Stimulated activated CD8-positive, alpha-beta memory T cell treated with anti-CD3 and anti-CD28 coated beads, Interleukin-4, amount 100 ng/mL, for 4 hours (primary cell): ENCODE results near the gene STX5.
"Not testable (repeated sequence)": the region's sequence is repeated elsewhere in the genome, so short reads cannot be mapped to it uniquely, and the experiment has no call there.

Source experiments
- DNase-seq, 2 donors: peaks; one replicate each; pipeline ENCODE4 v3.0.0-alpha.2; 2020; ENCODE audit warnings: low read depth in 2 of 2, low spot score in 1 of 2

The STX5 gene

DNA sequence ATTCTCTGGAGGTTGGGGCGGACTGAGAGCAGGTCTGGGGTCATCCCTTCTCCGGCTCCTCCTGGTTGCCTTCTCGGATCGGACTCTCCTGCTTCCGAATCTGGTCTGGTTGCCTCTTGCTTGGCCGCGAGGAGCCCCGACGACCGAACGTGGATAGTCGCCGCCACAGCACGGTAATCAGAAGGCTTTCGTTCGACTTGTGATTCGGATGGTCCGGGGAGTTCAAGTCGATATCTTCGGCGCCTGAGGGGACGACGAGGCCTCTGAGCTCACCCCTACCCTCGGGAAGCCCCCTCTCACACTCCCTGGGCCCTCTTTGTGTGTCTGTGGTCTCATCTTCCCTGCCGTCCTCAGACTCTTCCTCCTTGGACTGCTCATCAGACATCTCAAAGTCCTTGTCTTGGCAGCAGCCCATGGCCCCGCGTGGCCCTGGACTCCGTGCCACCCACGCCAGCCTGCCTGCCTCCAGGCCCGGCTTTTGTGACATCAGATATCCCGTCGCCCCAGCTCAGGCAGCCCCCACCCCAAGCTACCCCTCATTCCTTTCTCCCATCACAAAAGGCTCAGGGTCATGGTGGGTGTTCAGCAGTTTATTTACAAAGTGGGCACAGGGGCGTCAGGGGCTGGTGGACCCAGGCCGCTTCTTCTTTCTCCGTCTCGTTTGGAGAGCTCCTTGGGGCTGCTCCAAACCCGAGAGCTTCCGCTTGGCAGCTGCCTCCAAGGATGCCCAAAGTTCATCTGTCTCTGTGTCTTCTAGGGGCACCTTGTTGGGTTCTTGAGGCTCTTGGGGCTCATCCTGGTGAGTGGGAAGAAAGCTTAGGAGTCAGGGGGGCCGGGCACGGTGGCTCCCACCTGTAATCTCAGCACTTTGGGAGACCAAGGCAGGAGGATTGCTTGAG, 734 bp upstream of the STX5 start, which contains the start of gene TEX54:
TSS of gene TEX54 (minus strand) at position 506 of the 899 bp plus-strand sequence.
- DNase-seq = no peak

DNA sequence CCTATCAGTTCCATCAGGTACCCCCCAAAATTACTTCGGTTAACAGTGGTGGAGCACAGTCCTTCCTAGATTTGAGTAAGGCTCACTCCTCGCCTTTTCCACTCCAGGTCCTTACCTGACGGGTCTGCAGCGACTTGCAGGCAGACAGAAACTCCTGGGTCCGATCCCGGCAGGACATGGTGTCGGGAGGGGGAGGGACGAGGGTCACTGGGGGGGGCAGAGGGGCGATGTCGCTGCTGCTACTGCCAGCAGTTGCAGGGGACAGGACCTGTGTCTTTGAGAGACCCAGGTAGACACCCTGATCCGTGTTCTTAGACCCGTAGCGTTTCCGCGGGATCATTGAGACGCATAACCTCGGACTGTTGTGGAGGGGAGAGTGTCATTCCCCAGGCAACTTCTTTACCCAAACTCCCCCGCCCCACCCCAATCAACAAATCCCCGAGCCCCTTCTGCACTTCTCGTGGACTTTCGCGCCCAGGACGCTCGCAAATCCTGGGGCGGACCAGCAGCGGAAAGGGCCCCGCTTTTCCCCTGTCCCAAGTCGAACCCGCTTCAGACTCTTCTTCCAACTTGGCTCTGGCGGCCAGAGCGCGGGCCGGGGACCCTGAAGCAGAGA, 839 bp downstream of the STX5 start:
- DNase-seq = no peak

DNA sequence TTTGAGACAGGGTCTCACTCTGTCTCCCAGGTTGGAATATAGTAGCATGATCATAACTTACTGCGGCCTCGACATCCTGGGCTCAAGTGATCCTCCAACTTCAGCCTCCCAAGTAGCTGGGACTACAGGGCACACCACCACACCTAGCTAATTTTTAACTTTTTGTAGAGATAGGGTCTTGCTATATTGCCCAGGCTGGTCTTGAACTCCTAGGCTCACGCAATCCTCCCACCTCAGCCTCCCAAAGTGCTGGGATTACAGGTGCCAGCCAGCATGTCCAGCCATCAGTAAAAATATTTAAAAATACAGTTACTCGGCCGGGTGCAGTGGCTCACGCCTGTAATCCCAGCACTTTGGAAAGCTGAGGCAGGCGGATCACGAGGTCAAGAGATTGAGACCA, 3.7 kb downstream of the STX5 start:
- DNase-seq = not testable (repeated sequence)

DNA sequence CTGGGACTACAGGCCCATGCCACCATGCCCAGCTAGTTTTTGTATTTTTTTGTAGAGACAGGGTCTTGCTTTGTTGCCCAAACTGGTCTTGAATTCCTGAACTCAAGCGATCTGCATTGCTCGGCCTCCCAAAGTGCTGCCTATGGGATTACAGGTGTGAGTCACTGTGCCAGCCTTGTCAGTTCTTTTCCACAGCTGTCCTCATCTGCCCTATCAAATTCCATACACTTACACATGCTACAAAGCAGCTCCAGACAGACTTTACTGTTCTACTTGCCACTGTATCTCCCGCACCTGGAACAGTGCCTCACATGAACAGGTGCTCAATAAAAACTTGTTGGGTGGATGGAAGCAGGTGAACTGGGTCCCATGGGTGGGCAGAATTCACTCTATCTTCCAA, 8.2 kb downstream of the STX5 start:
- no peak for DNase-seq

DNA sequence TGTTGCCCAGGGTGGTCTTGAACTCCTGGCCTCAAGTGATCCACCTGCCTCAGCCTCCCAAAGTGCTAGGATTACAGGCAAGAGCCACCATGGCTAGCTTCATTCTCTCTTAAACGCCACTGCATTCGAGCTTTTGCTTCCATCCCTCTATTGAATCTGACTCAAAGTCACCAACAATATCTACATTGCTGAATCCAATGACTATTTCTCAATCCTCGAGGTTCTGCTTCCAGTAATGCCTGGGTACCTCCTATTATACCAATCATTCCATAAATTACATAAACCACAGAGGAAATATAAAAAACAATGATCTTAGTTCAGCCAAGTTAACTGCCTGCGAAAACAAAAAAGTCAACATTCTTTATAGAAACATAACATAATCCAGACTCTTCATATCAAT, 14.7 kb downstream of the STX5 start:
- DNase-seq = no peak

DNA sequence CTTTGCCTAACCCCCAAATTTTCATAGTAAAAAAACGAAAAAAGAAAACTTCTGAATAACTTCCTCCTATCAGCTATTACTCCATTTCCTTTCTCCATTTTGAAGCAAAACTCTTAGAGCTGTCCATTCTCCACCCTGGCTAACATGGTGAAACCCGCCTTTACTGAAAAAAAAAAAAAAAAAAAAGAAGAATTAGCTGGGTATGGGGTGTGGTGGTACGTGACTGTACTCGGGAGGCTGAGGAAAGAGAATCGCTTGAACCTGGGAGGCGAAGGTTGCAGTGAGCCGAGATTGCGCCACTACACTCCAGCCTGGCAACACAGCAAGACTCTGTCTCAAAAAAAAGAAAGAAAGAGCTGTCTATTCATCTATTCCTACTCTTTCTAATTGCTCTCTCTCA, 15.3 kb downstream of the STX5 start:
- DNase-seq = no peak

DNA sequence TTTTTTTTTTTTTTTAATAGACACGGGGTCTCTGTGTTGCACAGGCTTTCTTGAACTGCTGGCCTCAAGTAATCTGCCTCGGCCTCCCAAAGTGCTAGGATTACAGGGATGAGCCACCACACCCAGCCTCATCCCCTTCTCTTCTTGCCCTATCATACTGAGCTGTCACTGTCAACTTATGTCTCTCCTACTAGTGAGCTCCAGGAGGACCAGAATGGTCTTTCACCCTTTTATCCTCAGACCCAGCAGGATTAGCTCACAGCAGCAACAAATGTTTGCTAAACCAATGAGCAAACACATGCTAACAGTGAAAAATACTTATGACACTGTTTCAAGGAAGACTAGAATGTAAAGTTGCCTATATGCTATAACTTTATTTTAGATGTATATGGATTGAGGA, 20.2 kb downstream of the STX5 start:
- no peak for DNase-seq

DNA sequence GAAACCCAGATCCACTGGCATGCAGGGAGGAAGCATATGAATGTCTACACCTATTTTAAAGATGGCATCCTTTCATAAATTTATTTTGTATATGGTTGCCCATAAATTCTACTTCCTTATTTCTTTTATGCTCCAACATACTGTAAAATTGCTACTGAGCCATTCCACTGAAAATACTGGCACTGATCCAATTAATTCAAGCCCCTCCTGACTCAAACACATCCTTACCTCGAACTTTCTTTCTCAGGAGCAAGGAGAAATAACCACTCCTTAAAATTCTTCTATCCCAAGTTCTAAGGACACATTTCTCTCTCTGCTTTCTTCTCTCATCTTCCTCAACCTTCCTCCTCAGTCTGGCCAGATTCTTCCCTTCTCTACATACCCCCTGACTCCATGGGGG, 21.1 kb downstream of the STX5 start:
- no peak for DNase-seq

DNA sequence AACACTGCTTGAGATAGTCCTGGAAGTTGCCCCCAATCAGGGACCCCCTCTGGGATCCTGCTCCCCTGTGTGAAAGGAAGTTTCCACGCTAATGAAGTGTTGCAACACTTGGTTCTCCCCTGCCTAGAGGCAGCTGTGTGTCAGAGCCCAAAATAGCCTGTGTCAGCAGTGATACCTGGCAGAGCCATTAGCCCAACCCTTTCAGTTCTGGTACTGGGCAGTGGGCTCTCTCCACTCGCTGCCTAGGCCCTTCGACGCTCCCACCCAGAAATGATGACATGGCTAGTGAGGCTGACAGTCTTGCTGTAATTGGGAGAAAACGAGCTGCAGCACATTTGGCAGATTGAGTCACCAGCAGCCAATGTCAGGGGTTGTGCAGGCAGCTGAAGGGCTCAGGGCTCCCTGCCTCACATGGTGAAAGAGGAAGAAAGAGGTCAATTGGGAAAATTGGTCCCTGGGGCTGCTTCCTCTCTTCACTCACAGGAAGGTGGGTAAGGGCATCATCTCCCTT, 25.2 kb downstream of the STX5 start:
- no peak for DNase-seq

DNA sequence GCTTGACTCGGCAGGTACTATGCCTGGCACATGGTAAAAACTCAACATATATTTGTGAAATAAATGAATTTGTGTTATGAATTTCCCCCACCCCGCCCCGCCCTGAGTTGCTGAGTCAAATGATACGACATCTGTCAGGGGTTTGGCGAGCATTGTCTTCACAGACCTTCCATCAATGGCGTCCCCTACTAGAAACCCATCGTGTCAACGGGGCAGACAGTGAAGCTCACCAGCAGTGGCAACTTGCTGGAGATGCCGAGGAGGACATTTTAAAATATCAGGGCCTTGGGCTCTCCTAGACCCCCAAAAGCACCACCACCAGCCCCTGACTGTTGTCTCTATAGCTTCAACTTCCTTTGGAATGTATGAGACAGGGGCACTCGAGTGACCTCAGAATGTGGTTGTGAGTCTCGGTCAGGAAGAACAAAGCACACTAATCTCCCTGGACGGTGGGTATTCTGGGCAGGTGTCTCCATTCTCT, 25.9 kb downstream of the STX5 start:
- no peak for DNase-seq

DNA sequence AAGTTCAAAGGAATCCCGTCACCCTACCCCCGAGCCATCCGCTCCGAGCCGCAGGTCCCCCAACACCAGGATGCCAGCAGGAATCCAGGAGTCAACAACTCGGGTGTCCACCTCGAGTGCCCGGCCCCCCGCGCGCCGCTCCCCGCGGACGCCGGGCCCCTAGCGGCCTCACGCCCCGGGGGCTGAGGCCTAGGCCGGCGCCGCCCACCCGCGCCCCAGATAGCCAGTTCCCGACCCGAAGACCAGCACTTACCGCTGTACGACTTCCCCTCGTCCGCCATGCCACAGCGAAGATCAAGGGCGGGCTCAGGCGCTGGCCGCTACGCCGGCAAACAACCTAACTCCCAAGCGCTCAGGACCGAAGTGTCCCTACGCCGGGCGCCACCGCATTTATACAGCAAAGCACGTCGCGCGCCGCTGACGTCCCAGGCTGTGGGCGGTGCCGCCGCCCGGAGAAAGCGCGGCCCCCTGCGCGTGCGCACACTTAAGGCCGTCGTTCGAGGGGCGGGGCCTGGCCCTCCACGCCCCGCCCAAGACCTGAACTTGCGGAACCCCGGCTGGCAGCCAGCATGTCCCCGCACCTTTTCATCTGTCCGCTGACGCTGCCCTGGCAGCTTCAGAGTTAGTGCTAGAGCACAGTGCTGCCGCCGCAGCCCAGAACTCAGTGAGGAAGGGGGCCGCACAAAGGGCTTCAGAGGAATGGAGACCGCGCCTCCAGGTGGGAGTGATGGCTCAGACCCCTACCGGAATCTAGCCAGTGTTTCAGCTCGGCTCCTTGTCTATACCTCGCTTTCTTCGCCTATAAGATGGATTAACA, 26.6 kb downstream of the STX5 start, which contains the start of gene NXF1:
TSS of gene NXF1 (minus strand) at position 365 of the 817 bp plus-strand sequence. CDS start at position 281, 84 bp downstream.
- DNase-seq = peak; percentile 88 to 89

DNA sequence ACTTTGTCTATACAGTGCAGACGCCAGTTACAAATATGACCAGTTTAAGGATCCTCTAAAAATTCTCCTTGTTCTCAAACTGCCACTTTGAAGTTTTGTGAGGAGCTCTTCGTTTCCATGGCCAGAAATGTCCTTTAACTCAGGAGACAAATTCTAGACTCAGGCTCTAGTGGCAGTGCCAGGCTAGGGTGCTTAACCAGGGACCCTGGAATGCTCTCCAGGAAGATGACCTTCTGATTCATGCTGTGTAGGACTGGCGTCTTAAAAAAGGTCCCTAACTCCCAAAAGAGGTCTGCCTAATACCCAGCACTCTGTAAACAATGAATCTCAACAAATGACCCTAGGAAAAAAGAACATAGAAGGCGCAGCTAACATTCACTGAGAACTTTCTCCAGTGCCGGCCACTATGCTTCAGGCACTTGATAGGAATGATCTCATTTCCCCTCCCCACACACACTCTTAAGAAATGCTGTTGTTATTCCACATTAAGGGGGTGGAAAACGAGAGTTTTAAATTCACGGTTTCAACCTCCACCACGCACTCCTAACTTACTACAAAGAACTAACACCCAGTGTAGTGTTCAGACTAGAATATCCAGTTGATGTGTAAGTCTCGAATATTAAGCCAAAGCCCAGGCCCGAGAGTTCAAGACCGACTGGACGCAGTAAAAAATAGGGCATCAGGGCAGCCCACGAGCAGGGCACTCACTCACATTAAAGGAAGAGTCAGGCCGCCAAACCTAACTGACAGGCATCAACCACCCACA, 27.4 kb downstream of the STX5 start:
- DNase-seq = no peak

DNA sequence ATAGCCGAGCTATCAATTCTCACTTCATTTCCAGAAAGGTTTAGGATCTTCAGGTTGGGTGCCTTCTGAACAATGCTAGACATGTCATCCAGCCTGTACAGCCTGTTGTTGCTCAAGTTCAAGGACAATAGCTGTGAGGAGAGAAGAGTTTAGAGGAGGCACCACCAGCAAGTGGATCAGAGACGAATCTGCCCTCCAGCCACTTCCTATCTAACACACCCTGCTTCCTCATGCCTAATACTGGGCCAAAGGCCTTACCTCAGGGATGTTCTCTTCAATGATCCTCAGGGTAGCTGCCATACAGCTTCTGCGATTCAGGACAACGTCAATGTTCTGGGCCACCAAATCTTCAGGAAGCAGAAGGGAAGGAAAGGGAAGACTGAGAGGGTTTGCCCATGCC, 30.8 kb downstream of the STX5 start:
- DNase-seq = no peak

DNA sequence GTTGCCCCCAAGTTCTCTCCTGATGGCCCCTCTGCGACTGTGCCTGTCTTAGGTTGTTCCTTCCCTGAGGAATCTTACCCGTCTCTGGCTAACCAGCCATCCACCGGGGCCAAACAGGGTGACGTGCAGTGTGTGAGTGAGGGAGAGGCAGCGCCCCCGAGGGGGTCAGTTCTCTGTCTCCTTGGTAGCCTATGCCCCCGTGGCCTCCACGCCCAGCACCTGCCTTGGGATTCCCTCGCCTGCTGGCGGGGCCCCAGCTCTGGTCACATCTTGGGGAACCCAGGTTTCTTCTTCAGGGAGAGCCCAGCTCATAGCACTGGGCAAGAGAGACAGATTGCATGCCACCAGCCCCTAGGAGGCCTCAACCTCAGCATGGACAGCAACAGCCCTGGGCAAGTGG, 32.4 kb downstream of the STX5 start:
- no peak for DNase-seq

DNA sequence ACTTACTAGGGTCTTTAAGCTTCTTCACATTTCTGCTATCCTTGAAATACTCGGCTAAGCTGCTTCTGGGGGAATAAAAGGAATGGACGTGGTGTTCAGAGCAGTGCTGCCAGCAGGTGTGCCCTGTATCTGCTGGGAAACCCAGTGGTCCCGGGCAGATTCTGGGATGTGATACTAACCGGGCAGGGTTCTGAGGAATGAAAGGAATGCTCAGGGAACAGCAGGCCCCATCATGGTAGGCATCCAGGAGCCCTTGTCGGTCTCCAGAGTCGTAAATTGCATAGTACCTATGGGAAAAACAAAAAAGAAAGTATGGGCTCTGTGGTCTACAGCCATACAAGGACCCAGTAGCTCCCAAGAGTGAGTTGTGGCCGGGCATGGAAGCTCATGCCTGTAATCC, 35.6 kb downstream of the STX5 start:
- DNase-seq = no peak

DNA sequence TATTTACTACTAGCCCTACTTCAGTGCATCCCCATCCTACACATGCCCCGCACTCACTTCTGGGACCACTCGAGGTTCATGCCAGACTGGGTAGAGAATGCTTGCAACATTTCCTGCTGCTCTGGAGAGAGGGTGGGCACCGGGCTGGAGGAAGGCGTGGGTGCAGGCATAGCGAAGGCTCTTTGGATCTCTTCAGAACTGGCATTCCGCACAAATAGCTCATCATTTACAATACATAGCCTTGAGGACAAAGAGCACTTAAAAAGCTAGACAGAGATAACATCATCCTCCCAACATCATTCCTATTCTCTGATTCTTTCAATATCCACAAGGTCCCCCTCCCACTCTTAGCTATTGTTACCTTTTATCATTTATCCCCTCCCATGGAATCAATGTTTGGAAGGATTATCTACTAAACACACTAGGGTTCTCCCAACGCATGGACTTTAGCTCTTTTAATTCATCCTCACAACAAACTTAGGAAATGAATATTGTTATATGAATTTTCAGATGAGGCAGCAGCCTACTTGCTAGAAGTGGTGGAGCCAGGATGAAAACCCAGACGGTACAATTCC, 37.6 kb downstream of the STX5 start:
- DNase-seq = no peak

DNA sequence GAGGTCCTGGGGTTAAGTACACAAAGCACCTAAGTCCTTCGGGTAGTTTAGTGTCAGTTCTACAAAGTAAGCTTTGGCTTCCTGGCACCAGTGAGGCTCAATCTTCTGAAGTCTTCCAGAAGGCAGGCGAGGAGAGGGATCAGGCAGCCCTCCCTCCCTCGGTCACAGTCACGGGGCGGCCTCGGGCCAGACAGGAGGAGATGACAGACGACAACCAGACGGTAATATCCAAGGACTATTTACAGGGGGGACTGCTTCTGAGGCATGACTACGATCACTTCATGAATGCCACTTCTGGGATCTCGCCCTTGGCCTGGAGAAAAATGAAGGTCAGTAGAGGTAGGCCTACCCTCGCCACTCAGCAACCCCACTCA, 39.7 kb downstream of the STX5 start:
- DNase-seq = no peak

DNA sequence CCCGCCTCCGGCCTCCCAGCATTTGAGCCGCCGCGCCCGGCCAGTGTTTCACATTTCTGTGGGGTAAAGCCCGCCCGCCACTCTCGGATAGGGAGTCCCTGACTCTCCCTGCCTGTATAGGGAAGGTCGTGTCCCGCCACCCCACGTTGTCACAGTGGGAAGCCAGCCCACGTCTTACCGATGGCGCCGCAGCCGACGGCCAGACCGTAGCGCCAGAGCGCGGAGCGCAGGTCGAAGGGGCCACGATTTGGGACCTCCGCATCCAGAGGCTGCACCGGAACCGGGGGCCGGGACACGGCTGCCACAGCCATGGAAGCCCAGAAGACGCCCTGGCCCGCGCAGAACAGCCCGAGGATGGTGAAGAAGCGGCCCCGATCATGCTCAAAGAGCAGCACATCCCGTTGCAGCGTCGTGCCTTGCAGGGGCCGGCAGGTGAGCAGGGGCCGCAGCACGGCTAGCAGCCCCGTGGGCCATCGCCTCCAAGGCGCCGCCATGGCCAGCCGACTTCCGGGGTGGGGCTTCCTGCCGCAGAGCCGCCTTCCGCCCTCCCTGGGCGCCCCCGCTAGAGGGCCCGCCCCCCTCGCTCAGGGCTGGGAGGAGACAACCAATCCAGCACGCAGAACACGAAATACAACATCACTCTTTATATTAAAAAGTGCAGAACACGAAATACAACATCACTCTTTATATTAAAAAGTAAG, 40.2 kb downstream of the STX5 start, which contains the start of gene TMEM223:
TSS of gene TMEM223 (minus strand) at position 506 of the 701 bp plus-strand sequence. CDS start at position 494, 12 bp downstream.
- DNase-seq = peak; percentile 78 to 80

DNA sequence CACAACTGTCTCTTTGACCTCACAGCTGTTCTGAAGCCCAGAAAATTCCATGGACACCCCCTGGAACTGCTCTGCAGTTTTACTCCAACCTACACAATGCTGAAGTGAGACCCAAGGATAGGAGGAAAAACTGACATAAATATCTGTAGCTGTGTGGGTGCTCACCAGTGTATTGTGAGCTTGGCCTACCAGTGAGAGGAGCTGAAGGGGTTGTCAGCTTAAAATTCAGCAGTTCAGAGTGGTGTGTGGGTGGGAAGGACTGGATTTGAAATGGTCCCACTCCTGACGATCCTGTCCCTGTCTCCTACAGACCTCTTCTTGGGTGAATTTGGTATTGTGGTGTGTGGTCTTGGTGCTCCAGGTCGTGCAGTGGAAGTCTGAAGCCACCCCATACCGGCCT, 42.3 kb downstream of the STX5 start:
- DNase-seq = no peak
